HG03354 (cell line): ENCODE results near the gene ST8SIA4.

Experiments used
- ATAC-seq: cut with Tn5 transposase; IDR thresholded peaks from one replicate; pipeline ENCODE4 v1.9.1; 2021; ENCODE audit warnings: mild to moderate bottlenecking; ENCODE audit not compliant: unreplicated experiment, poor library complexity, severe bottlenecking

ST8SIA4 gene

DNA sequence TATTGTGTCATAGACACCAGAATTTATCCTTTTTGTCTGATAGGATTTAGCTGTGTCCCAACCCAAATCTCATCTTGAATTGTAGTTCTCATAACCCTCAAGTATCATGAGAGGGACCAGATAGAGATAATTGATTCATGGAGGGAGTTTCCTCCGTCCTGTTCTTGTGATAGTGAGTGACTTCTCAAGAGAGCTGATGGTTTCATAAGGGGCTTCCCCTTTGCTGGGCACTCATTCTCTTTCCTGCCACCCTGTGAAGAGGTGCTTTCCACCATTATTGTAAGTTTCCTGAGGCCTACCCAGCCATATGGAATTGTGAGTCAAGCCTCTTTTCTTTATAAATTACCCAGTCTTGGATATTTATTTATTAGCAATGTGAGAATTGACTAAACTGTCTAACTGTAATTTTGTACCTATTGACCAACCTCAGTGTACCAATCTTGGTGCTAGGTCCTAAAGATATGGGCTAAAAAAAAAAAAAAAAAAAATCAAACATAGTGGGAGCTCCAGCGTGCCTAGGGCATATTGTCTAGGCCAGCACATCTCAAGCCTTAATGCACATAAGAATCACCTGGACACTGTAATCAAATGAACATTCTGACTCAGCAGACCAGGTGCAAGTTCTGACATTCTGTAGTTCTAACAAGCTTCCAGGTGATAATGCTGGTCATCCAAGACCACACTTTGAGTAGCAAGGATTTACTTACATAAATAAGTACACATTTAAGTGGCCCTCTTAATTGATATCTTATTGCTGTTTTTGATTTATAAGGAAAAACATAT lies 30.5 kb downstream of the ST8SIA4 start:
- peak; percentile 59 for ATAC-seq

GRCh38 chr5:100867039-100867562 lies 36.0 kb downstream of the ST8SIA4 start:
- no peak for ATAC-seq

GRCh38 chr5:100864931-100865330 lies 38.2 kb downstream of the ST8SIA4 start:
- ATAC-seq, result no peak

DNA sequence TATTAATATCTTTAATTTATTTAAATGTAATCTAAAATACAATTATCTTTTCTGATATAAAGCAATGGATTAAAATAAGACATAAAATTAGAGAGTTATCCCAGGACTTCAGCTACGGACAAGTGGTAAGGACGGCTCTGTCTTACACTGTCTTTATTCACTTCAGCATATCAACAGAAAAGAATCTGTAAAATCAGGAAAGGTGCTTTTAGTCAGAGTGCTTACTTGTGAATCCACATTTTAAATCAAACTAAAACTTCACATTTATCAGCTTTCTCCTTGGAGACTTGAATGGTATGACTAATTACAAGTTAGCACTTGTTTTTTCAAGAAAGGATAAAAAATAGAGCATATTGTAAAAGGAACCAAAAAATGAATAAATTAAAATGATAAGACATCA lies 39.3 kb downstream of the ST8SIA4 start:
- ATAC-seq, result no peak

- ATAC-seq, result no peak
Observed at GRCh38 chr5:100861148-100861547, 41.9 kb downstream of the ST8SIA4 start.

DNA sequence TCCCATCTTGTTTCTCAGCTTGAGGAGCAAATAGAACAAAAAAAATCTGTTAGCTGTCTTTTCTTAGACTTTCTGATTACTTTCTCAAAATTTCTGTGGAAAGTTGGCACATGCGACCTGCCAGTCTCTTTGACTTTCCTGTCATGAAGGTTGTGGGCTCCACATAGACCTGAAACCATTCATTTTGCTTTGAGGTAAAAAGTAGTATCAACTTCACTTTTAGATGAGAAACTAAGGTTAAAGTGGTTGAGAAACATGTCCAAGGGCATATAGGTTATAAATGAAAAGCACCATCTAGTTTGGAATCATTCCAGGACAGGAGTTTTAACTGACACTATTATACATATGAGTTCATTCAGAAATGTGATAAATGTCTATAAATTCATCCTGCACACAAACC lies 42.7 kb downstream of the ST8SIA4 start:
- ATAC-seq, result peak; percentile 51

DNA sequence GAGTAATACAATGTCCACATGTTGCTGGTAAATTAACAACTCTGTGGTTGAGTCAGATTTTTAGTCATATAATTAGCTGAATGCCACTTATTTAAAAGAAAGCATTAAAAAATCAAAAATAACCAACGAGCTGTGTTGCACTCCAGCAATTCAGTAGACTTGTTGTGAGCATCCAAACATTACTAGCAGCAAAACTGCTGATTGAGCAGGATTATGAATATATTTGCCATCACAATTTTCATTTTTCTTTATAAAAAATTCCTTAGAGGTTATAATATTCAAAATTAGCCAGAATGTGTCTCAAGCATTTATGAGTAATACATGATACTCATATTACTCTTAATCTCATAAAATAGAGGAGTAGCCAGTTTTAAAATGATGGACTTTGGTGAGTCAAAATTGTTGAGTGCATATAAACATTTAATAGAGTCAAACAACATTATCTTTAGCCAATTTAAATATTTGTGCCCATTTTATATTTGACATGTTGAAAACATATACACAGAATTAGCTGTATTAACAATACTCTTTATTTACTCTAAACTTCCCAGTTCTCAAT lies 44.0 kb downstream of the ST8SIA4 start:
- no peak for ATAC-seq

DNA sequence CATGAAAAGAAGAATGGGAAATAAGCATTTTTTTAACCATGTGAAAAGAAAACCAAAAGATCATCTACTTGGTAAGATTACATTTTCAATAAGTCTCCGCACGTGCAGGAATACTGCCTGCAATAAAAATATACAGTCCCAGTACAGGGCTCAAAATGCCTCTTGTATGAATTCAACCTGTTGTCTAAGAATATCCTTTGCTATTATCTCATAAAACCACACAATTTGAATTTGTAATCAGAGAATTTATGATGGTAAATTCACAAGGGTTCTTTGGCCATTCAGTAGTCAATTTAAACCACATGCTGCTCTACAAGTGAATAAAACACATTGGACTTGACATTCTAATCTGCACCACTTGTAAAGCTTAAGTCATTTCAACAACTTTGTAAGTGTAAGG lies 46.6 kb downstream of the ST8SIA4 start:
- ATAC-seq, result no peak

- no peak for ATAC-seq
Observed at GRCh38 chr5:100855937-100856430, 47.1 kb downstream of the ST8SIA4 start.

- ATAC-seq, result peak; percentile 19
Observed at GRCh38 chr5:100855295-100855694, 47.8 kb downstream of the ST8SIA4 start.

DNA sequence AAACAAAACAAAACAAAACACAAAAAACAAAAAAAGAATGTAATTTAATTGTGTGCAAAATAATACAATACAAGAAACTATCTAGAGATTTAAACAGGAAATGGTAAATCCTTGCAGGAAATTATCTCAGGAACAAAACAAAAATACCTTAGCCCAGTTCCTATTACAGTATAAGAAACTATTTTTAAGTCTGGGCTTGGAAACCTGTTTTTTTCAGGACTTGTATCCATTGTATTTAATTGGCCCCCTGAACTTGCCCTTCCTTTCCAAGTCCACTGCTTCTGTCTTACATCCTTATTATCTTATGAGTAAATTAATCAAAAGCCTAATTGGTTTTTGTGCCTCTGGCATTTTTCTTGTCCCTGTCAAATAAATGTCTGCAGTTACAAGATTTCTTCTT lies 48.5 kb downstream of the ST8SIA4 start:
- ATAC-seq, result no peak

GRCh38 chr5:100853582-100853981 lies 49.5 kb downstream of the ST8SIA4 start:
- no peak for ATAC-seq

- peak; percentile 98 for ATAC-seq
Observed at GRCh38 chr5:100852988-100853449, 50.1 kb downstream of the ST8SIA4 start.

DNA sequence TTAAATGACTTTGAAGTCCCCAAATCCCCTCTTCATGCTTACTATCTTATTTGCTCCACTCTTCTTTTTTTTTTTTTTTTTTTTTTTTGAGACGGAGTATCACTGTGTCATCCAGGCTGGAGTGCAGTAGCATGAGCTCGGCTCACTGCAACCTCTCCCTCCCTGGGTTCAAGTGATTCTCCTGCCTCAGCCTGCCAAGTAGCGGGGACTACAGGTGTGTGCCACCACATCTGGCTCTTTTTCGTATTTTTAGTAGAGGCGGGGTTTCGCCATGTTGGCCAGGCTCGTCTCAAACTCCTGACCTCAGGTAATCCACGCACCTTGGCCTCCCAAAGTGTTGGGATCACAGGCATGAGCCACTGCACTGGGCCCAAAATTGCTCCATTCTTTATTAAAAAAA lies 51.0 kb downstream of the ST8SIA4 start:
- ATAC-seq, result no peak

- ATAC-seq, result no peak
Observed at GRCh38 chr5:100846772-100847171, 56.3 kb downstream of the ST8SIA4 start.

DNA sequence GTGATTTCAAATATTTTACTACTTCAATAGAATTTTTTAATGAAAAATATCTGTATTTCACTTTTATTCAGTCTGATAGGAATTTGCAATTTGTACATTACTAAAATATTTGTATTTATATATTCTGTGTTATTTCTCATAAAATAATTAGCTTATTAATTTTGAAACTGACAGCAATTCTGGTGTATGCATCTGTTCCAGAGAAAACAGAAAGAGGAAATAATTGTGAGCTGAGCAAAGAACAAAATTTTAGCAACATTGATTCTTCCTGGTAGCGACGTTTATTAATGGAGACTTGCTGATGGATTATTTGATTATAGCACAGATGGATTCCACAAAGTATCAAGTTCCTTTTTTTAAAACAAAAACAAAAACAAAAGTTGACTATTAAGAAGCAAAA lies 61.0 kb downstream of the ST8SIA4 start:
- ATAC-seq, result no peak

- peak; percentile 63 for ATAC-seq
Observed at GRCh38 chr5:100841358-100842076, 61.6 kb downstream of the ST8SIA4 start.

GRCh38 chr5:100840789-100841188 lies 62.3 kb downstream of the ST8SIA4 start:
- ATAC-seq, result peak; percentile 60

DNA sequence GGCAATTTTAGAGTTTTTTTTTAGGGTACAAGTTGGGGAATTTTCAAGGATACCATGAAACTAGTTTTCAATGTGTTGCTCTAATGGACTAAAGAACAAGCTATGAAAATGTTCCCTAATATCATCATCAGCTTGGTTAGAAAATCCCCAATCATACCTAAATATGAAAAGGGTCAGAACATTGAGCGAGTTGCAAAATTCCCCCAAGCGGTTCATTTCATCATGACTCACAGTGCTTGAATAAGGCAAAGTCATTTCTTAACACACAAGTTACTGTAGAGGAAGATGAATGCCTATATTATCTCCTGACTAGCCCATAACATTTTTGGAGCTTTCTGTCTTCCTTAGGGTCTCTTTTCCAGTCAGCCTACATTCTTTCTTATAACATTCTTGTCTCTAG lies 62.7 kb downstream of the ST8SIA4 start:
- peak; percentile 83 for ATAC-seq

DNA sequence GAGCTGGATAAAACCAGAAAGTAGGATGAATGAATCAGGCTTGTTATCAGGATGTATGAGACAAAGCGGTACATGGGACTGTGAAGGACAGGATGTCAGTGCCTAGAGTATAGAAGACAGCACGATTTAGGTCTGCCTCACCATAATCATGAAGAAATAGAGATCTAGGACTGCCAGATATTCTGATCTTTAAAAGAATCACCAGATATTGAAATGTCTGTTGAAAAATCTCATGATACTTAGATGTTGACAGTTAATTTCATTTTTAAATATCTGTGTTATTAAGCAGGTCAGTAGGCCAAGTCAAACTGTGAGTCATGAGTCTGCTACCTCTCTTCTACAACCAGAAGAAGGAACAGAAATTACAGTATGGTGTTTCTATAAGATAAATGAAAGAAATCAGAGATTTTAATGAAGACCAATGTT lies 65.0 kb downstream of the ST8SIA4 start:
- no peak for ATAC-seq
